Upper lobe of left lung (tissue), 6 donors: ENCODE data around the gene PLCB4. TPM values are rescaled to one million over a fixed set of nuclear protein-coding genes. Genes with fewer than 3 reads are reported as not detected.

Experiments
- ATAC-seq, 2 donors: fragments of 200-7000 bp; cut with Tn5 transposase; one replicate each; pipeline ENCODE4 v1.9.1; 2022; ENCODE audit warnings: mild to moderate bottlenecking in 2 of 2, moderate library complexity in 2 of 2; ENCODE audit not compliant: low FRiP score in 2 of 2
- DNase-seq, 2 donors: peaks; one replicate each; pipeline ENCODE4 v3.0.0-alpha.2; 2019 to 2020
- H3K27ac ChIP-seq, 4 donors: fragments of 200-600 bp; sonication (generic); one replicate each; pipeline ENCODE4 v1.5.1; 2016 to 2019
- H3K27me3 ChIP-seq, 4 donors: fragments of 200-600 bp; sonication (generic); one replicate each; pipeline ENCODE4 v1.5.1; 2017 to 2019
- H3K36me3 ChIP-seq, 4 donors: fragments of 200-600 bp; sonication (generic); one replicate each; pipeline ENCODE4 v1.5.1; 2016 to 2019
- H3K4me1 ChIP-seq, 4 donors: fragments of 200-600 bp; sonication (generic); one replicate each; pipeline ENCODE4 v1.5.1; 2018 to 2019
- H3K4me3 ChIP-seq, 4 donors: fragments of 200-600 bp; sonication (generic); one replicate each; pipeline ENCODE4 v1.5.1; 2017 to 2019; ENCODE audit warnings: mild to moderate bottlenecking in 2 of 4, moderate library complexity in 1 of 4
- H3K9me3 ChIP-seq, 4 donors: fragments of 200-600 bp; sonication (generic); one replicate each; pipeline ENCODE4 v1.5.1; 2018 to 2019
- CTCF ChIP-seq, 6 experiments: fragments of 450-650 bp in 4 of 6; fragments of 200-600 bp in 2 of 6; sonication (generic) in 2 of 6; IDR thresholded peaks; one replicate each; pipeline ENCODE4 v1.5.1; 2016 to 2019; ENCODE audit warnings: antibody characterized with exemption in 6 of 6
- EP300 ChIP-seq, 4 donors: sonication (generic); formaldehyde crosslinking; IDR thresholded peaks; one replicate each; pipeline ENCODE4 v1.5.1; 2017; ENCODE audit warnings: antibody characterized with exemption in 4 of 4, control low read depth in 2 of 4
- POLR2A ChIP-seq, 4 donors: fragments of 450-650 bp; IDR thresholded peaks; one replicate each; pipeline ENCODE4 v1.5.1; 2016 to 2017; ENCODE audit warnings: antibody characterized with exemption in 4 of 4, mild to moderate bottlenecking in 2 of 4
- POLR2AphosphoS5 ChIP-seq, 2 donors: sonication (generic); formaldehyde crosslinking; IDR thresholded peaks; one replicate each; pipeline ENCODE4 v1.5.1; 2017; ENCODE audit warnings: antibody characterized with exemption in 2 of 2
- WGBS, 2 donors: methylation state at CpG; one replicate each; pipeline ENCODE4 v1.1.5; 2017 to 2018; 5-methylcytosine and 5-hydroxymethylcytosine counted together
- total RNA-seq, 6 donors: library from RNA; depleted of rRNA in 4 of 6; stranded (reverse); fragments of >200 nt in 4 of 6; gene quantifications; one replicate each; pipeline versions ENCODE4 v1.1.0 to v1.2.1, GENCODE V29; 2016 to 2021
- donor health status: DM: no; HTN: no; CAD: no; lungs with moderate emphysema.
- donor health status: DM: no; HTN: yes; CAD: no; lungs with severe emphysema.

The PLCB4 gene
- total RNA-seq, 6 donors from 2014 or later, result 5.7 to 15.2 (median 8.2) TPM

GRCh38 chr20:9395971-9396370 is 327.1 kb downstream of the PLCB4 start:
- no peak for DNase-seq
- Histone ChIP-seq H3K9me3 (no peaks in the 10 kb centered on the region), H3K27ac (no peak overlapping the region), H3K36me3 (peaks cover 0 to 8% (median 2%) of the 10 kb centered on the region in 4 donors), H3K4me3 (no peak overlapping the region), H3K27me3 (no peaks in the 10 kb centered on the region), H3K4me1 (peaks cover 0 to 3% (median 0%) of the 10 kb centered on the region in 4 donors)
- ATAC-seq, result no peak
- 68 to 77% methylated on average over 1 of the region's 1 CpG for WGBS, 2 donors
- TF ChIP-seq CTCF (IDR thresholded peaks at IDR 0.05), result no peak
- TF ChIP-seq POLR2A (IDR thresholded peaks at IDR 0.05), result no peak
- no peak for TF ChIP-seq POLR2AphosphoS5 (IDR thresholded peaks at IDR 0.05)
- no peak for TF ChIP-seq EP300 (IDR thresholded peaks at IDR 0.05)

- Histone ChIP-seq H3K9me3 (no peaks in the 10 kb centered on the region), H3K4me3 (no peak overlapping the region), H3K4me1 (peaks cover 0 to 2% (median 0%) of the 10 kb centered on the region in 4 donors), H3K27me3 (no peaks in the 10 kb centered on the region), H3K36me3 (peaks cover 0 to 19% (median 2%) of the 10 kb centered on the region in 4 donors), H3K27ac (peak overlapping the region in 1 of 4 donors; percentile 12)
- WGBS, 2 donors, result 54 to 73% methylated on average over 8 of the region's 8 CpGs
- DNase-seq (peak in 1 of 2 donors; percentile 39), ATAC-seq (peak in 1 of 2 donors; percentile 83)
- no peak for TF ChIP-seq POLR2A (IDR thresholded peaks at IDR 0.05)
- no peak for TF ChIP-seq EP300 (IDR thresholded peaks at IDR 0.05)
- no peak for TF ChIP-seq POLR2AphosphoS5 (IDR thresholded peaks at IDR 0.05)
- TF ChIP-seq CTCF (IDR thresholded peaks at IDR 0.05), result no peak
Measured at GRCh38 chr20:9397928-9398327, 329.0 kb downstream of the PLCB4 start.

- H3K9me3 ChIP-seq, result no peaks in the 10 kb centered on the region
- H3K27ac ChIP-seq, result no peak overlapping the region
- H3K36me3 ChIP-seq, result peaks cover 0 to 26% (median 2%) of the 10 kb centered on the region in 4 donors
- H3K4me1 ChIP-seq, result no peaks in the 10 kb centered on the region
- ATAC-seq (no peak), DNase-seq (no peak)
- H3K4me3 ChIP-seq, result no peak overlapping the region
- 70 to 88% methylated on average over 4 of the region's 4 CpGs for WGBS, 2 donors
- H3K27me3 ChIP-seq, result no peaks in the 10 kb centered on the region
- TF ChIP-seq CTCF (IDR thresholded peaks at IDR 0.05), result no peak
Measured at GRCh38 chr20:9398882-9399281, 330.0 kb downstream of the PLCB4 start.

GRCh38 chr20:9399322-9399721 is 330.4 kb downstream of the PLCB4 start:
- no peak for ATAC-seq
- WGBS, 2 donors, result 97 to 100% methylated on average over 1 of the region's 1 CpG
- H3K27ac ChIP-seq, result no peak overlapping the region

More at GRCh38 chr20:9399322-9399721, 330.4 kb downstream of the PLCB4 start:
- no peaks in the 10 kb centered on the region for H3K27me3 ChIP-seq
- TF ChIP-seq POLR2AphosphoS5 (IDR thresholded peaks at IDR 0.05) (no peak), EP300 (IDR thresholded peaks at IDR 0.05) (no peak), POLR2A (IDR thresholded peaks at IDR 0.05) (no peak), CTCF (IDR thresholded peaks at IDR 0.05) (no peak)
- no peaks in the 10 kb centered on the region for H3K4me1 ChIP-seq
- no peaks in the 10 kb centered on the region for H3K9me3 ChIP-seq
- H3K4me3 ChIP-seq, result no peak overlapping the region
- peaks cover 0 to 26% (median 2%) of the 10 kb centered on the region in 4 donors for H3K36me3 ChIP-seq
- DNase-seq, result no peak
